Right cardiac atrium (tissue), 5 donors: ENCODE measurements around the gene ZBTB20. TPM values are rescaled to one million over a fixed set of nuclear protein-coding genes. Genes with fewer than 3 reads are reported as not detected.

ENCODE experiments used
- ATAC-seq, 2 donors: fragments of 200-7000 bp; cut with Tn5 transposase; one replicate each; pipeline versions ENCODE4 v1.8.0 to v1.9.1; 2020; ENCODE audit warnings: moderate library complexity in 2 of 2, mild to moderate bottlenecking in 1 of 2
- DNase-seq, 3 donors: peaks; one replicate each; pipeline ENCODE4 v3.0.0-alpha.2; 2020
- H3K27ac ChIP-seq: one replicate; pipeline ENCODE4 v1.5.1; 2013; ENCODE audit warnings: mild to moderate bottlenecking, low read length, control low read depth, moderate library complexity
- H3K27me3 ChIP-seq: one replicate; pipeline ENCODE4 v1.6.1; 2013; ENCODE audit not compliant: control insufficient read depth, insufficient read depth
- H3K4me1 ChIP-seq: one replicate; pipeline ENCODE4 v1.6.1; 2013; ENCODE audit warnings: low read length; ENCODE audit not compliant: control insufficient read depth, insufficient read depth
- H3K4me3 ChIP-seq: one replicate; pipeline ENCODE4 v1.5.1; 2013; ENCODE audit warnings: low read length, control low read depth
- H3K9me3 ChIP-seq: one replicate; pipeline ENCODE4 v1.6.1; 2013; ENCODE audit warnings: low read length; ENCODE audit not compliant: control insufficient read depth
- WGBS: extraction: QIAGEN DNeasy Blood & Tissue Kit; methylation state at CpG from one replicate; pipeline ENCODE4 v1.1.7; 2013; 5-methylcytosine and 5-hydroxymethylcytosine counted together
- intact Hi-C, 4 donors: fragments of 100-400 bp; cut with DNase I; formaldehyde crosslinking; loops; one replicate each; pipeline versions ENCODE4 v1.11.0 to v1.14.0; 2022 to 2023
- polyA plus RNA-seq: library from polyadenylated mRNA; stranded (reverse); fragments of 200-250 nt; gene quantifications from one replicate; pipeline ENCODE4 v1.2.3, GENCODE V29; 2013
- total RNA-seq, 4 donors: library from RNA; stranded (reverse); fragmentation: NEBNext Ultra II Directional; extraction: Animal tissue kit (Norgen Biotek cat#: 25700); gene quantifications; one replicate each; pipeline ENCODE4 v1.2.1, GENCODE V29; 2021
- donor health status: healthy with polysubstance abuse.
- donor health status: DM: no; HTN: yes; CAD: no.
- donor health status: DM: no; HTN: no; CAD: no.
- donor health status: DM: no; HTN: yes; CAD: no; lungs with severe emphysema.
- donor health status: DM: yes; HTN: yes; CAD: no.

The ZBTB20 gene
- total and polyA plus RNA-seq, 5 donors: 6.5 to 87.9 (median 75.5) TPM

- intact Hi-C loops: no loop called here
- Histone ChIP-seq H3K27me3 (no peaks in the 10 kb centered on the region), H3K4me3 (no peak overlapping the region), H3K9me3 (no peaks in the 10 kb centered on the region), H3K27ac (no peak overlapping the region), H3K4me1 (no peaks in the 10 kb centered on the region)
- DNase-seq: no peak
- WGBS: 96% methylated on average over 1 of the region's 1 CpG
- no peak for ATAC-seq
These were observed 139.1 kb downstream of the ZBTB20 start for GRCh38 chr3:115007966-115008365.

GRCh38 chr3:115004201-115005140 lies 142.6 kb downstream of the ZBTB20 start:
- Histone ChIP-seq H3K27me3 (no peaks in the 10 kb centered on the region), H3K27ac (no peak overlapping the region), H3K9me3 (no peaks in the 10 kb centered on the region), H3K4me3 (no peak overlapping the region), H3K4me1 (no peaks in the 10 kb centered on the region)
- 88% methylated on average over 2 of the region's 2 CpGs for WGBS
- no peak for DNase-seq
- ATAC-seq: no peak
- intact Hi-C loops: no loop called here

DNA sequence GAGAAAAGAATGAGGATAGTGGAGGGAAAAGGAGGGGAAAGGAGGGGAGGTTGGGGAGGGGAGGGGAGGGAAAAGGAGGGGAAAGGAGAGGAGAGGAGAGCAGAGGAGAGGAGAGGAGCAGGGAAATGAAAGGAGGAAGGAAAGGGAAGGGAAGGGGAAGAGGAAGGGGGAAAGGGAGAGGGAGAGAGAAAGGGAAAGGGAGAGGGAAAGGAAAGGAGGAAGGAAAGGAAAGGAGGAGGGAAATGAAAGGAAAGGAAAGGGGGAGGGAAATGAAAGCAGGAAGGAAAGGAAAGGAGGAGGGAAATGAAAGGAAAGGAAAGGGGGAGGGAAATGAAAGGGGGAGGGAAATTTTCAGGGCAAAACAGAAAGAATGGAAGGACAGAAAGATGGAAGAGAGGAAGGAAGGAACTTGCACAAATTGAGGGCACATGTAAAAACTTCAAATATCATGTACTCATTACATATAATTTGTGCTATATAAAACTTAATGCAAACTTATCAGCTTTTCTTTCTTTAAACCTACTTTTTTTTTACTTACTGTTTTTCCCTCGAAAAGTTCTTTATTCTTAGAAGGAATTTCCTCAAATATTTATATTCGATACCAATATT lies 148.0 kb downstream of the ZBTB20 start:
- H3K27ac ChIP-seq: no peak overlapping the region
- H3K4me1 ChIP-seq: no peaks in the 10 kb centered on the region
- WGBS: 97% methylated on average over 2 of the region's 2 CpGs
- ATAC-seq: no peak
- H3K9me3 ChIP-seq: no peaks in the 10 kb centered on the region
- H3K27me3 ChIP-seq: no peaks in the 10 kb centered on the region
- intact Hi-C loops: no loop called here
- no peak for DNase-seq
- H3K4me3 ChIP-seq: no peak overlapping the region

- no peak for DNase-seq
- no peak for ATAC-seq
- Histone ChIP-seq H3K9me3 (no peaks in the 10 kb centered on the region), H3K4me1 (no peaks in the 10 kb centered on the region), H3K27me3 (no peaks in the 10 kb centered on the region), H3K27ac (no peak overlapping the region), H3K4me3 (no peak overlapping the region)
- WGBS: 89% methylated on average over 6 of the region's 6 CpGs
- intact Hi-C loops: no loop called here
These were observed 152.3 kb downstream of the ZBTB20 start for GRCh38 chr3:114994554-114995341.

GRCh38 chr3:114985776-114986175 lies 161.3 kb downstream of the ZBTB20 start:
- Histone ChIP-seq H3K27me3 (no peaks in the 10 kb centered on the region), H3K4me1 (no peaks in the 10 kb centered on the region), H3K27ac (no peak overlapping the region), H3K4me3 (no peak overlapping the region), H3K9me3 (no peaks in the 10 kb centered on the region)
- intact Hi-C loops: no loop called here
- DNase-seq (no peak), ATAC-seq (no peak)
- WGBS: 96% methylated on average over 1 of the region's 1 CpG

DNA sequence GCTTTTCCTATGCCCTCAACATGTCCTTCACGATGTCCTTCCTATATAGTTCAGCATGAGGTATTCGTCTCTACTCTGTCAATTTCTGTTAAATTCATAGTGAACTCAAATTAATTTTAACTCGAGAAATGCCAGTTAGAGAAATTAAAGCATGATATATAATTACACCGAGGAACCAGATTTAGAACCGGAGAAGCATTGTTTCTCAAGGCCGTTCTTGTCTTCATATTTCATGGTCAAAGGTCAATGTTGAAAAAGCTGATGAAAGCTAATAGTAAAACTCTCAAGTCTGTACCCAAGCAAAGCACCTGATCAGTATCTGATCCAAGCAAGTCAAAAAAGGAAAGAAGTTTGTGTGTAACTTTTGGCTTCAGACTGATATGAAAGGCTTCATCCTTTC lies 163.8 kb downstream of the ZBTB20 start:
- ATAC-seq (no peak), DNase-seq (no peak)
- H3K27ac ChIP-seq: no peak overlapping the region
- H3K4me3 ChIP-seq: no peak overlapping the region
- no peaks in the 10 kb centered on the region for H3K9me3 ChIP-seq
- H3K27me3 ChIP-seq: no peaks in the 10 kb centered on the region
- WGBS: 92% methylated on average over 6 of the region's 6 CpGs
- no peaks in the 10 kb centered on the region for H3K4me1 ChIP-seq
- intact Hi-C loops: no loop called here

- H3K27ac ChIP-seq: no peak overlapping the region
- no peaks in the 10 kb centered on the region for H3K4me1 ChIP-seq
- no peaks in the 10 kb centered on the region for H3K27me3 ChIP-seq
- no peaks in the 10 kb centered on the region for H3K9me3 ChIP-seq
- ATAC-seq: no peak
- no peak for DNase-seq
- H3K4me3 ChIP-seq: no peak overlapping the region
- 94% methylated on average over 3 of the region's 3 CpGs for WGBS
- intact Hi-C loops: no loop called here
These were observed 172.7 kb downstream of the ZBTB20 start for GRCh38 chr3:114974387-114974786.

DNA sequence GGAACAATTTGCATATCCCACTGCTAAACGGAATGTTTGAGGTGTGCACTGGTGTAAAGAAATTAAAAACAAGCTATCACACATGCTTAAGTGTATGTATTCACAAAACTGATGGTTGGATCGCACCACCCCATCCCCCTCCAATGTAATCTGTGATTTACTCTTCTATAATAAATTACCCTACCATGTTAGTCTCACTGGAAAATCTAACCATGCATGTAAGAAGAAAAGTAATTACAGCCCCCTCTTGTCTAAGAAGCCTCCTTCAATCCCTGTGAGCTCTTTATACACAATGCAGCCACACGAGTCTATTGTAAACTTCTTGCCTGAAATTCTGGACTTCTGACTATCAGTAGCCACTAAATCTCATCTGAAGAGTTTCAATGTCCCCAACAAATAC lies 173.6 kb downstream of the ZBTB20 start:
- DNase-seq: no peak
- intact Hi-C loops: no loop called here

GRCh38 chr3:114967168-114967567 lies 179.9 kb downstream of the ZBTB20 start:
- H3K4me3 ChIP-seq: no peak overlapping the region
- H3K27me3 ChIP-seq: no peaks in the 10 kb centered on the region
- no peaks in the 10 kb centered on the region for H3K4me1 ChIP-seq
- no peak for DNase-seq
- WGBS: 59% methylated on average over 1 of the region's 1 CpG
- no peak overlapping the region for H3K27ac ChIP-seq
- ATAC-seq: no peak
- no peaks in the 10 kb centered on the region for H3K9me3 ChIP-seq
- intact Hi-C loops: no loop called here

More for the DNA sequence above, 173.6 kb downstream of the ZBTB20 start:
- Histone ChIP-seq H3K27me3 (no peaks in the 10 kb centered on the region), H3K9me3 (no peaks in the 10 kb centered on the region), H3K27ac (no peak overlapping the region), H3K4me3 (no peak overlapping the region), H3K4me1 (no peaks in the 10 kb centered on the region)
- ATAC-seq: no peak
- WGBS: 93% methylated on average over 3 of the region's 3 CpGs

DNA sequence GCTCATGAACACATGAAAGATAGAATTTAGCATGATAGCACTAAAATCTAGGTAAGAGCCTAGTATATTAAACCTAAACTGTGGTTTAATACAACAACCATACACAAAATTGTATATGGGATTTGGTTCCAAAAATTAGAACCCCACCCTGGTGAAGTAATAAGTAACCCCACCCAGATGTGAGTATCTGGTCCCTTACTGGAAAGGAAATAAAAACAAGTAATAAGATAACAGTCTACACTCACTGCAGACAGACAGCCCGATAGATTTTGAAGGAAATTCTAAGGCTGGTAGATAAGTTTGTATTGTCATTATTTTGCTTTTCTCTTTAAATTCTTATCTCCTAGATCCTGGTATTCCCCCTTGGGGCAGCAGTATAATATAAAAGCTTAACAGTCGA lies 184.9 kb downstream of the ZBTB20 start:
- Histone ChIP-seq H3K9me3 (no peaks in the 10 kb centered on the region), H3K27me3 (no peaks in the 10 kb centered on the region), H3K4me1 (no peaks in the 10 kb centered on the region), H3K27ac (no peak overlapping the region), H3K4me3 (no peak overlapping the region)
- intact Hi-C loops: no loop called here
- DNase-seq (no peak), ATAC-seq (peak in 1 of 2 donors; percentile 66)
- WGBS: 40% methylated on average over 2 of the region's 2 CpGs

- DNase-seq (no peak), ATAC-seq (no peak)
- Histone ChIP-seq H3K9me3 (no peaks in the 10 kb centered on the region), H3K4me3 (no peak overlapping the region), H3K4me1 (no peaks in the 10 kb centered on the region), H3K27me3 (no peaks in the 10 kb centered on the region), H3K27ac (no peak overlapping the region)
- intact Hi-C loops: no loop called here
These were observed 188.2 kb downstream of the ZBTB20 start for GRCh38 chr3:114958930-114959329.
